Measurements from ENCODE around the gene ZNF652. TPM values are rescaled to one million over a fixed set of nuclear protein-coding genes. Genes with fewer than 3 reads are reported as not detected.
"Not testable (repeated sequence)": the region's sequence is repeated elsewhere in the genome, so short reads cannot be mapped to it uniquely, and the experiment has no call there.

ZNF652 gene
- 22.8 and 24.5 TPM in 2 replicates for total RNA-seq (2014; rRNA removed; shearing (Covaris generic))
- polyA plus RNA-seq (2014; cell fraction: nucleus; rRNA removed): 9.0 and 11.6 TPM in 2 replicates

GRCh38 chr17:49361902-49362722, at the start of gene ZNF652:
ZNF652 (minus strand) TSS chr17:49362250; CDS start chr17:49317725, 44,525 bp downstream.
- peak; percentile 85 for DNase-seq (ENCODE audit: extremely low read depth, low read depth)

- DNase-seq (ENCODE audit: extremely low read depth, low read depth): no peak
Observed at GRCh38 chr17:49409066-49409465, 47.0 kb upstream of the ZNF652 start.

- peak; percentile 62 for DNase-seq (ENCODE audit: extremely low read depth, low read depth)
Observed at GRCh38 chr17:49407981-49408501, 46.0 kb upstream of the ZNF652 start.

GRCh38 chr17:49407086-49407485, 45.0 kb upstream of the ZNF652 start:
- no peak for DNase-seq (ENCODE audit: extremely low read depth, low read depth)

- DNase-seq (ENCODE audit: extremely low read depth, low read depth): no peak
Observed at GRCh38 chr17:49406421-49407061, 44.5 kb upstream of the ZNF652 start.

GRCh38 chr17:49404906-49405305, 42.9 kb upstream of the ZNF652 start:
- no peak for DNase-seq (ENCODE audit: extremely low read depth, low read depth)

- no peak for DNase-seq (ENCODE audit: extremely low read depth, low read depth)
Observed at GRCh38 chr17:49404361-49404760, 42.3 kb upstream of the ZNF652 start.

GRCh38 chr17:49403514-49404289, 41.7 kb upstream of the ZNF652 start:
- DNase-seq (ENCODE audit: extremely low read depth, low read depth): no peak

GRCh38 chr17:49402706-49403105, 40.7 kb upstream of the ZNF652 start:
- no peak for DNase-seq (ENCODE audit: extremely low read depth, low read depth)

- DNase-seq (ENCODE audit: extremely low read depth, low read depth): no peak
Observed at GRCh38 chr17:49401971-49402611, 40.0 kb upstream of the ZNF652 start.

- DNase-seq (ENCODE audit: extremely low read depth, low read depth): no peak
Observed at GRCh38 chr17:49399995-49400394, 37.9 kb upstream of the ZNF652 start.

GRCh38 chr17:49397586-49397985, 35.5 kb upstream of the ZNF652 start:
- DNase-seq (ENCODE audit: extremely low read depth, low read depth): no peak

- no peak for DNase-seq (ENCODE audit: extremely low read depth, low read depth)
Observed at GRCh38 chr17:49393491-49394255, 31.6 kb upstream of the ZNF652 start.

- DNase-seq (ENCODE audit: extremely low read depth, low read depth): no peak
Observed at GRCh38 chr17:49390548-49391324, 28.7 kb upstream of the ZNF652 start.

- DNase-seq (ENCODE audit: extremely low read depth, low read depth): not testable (repeated sequence)
Observed at GRCh38 chr17:49389514-49390347, 27.7 kb upstream of the ZNF652 start.

- no peak for DNase-seq (ENCODE audit: extremely low read depth, low read depth)
Observed at GRCh38 chr17:49388692-49389513, 26.9 kb upstream of the ZNF652 start.

GRCh38 chr17:49388290-49388640, 26.2 kb upstream of the ZNF652 start:
- DNase-seq (ENCODE audit: extremely low read depth, low read depth): no peak

Measured in NCI-H460 (cell line).